Glomerular endothelial cell (primary cell): Measurements from ENCODE around the gene GPR157. TPM values are rescaled to one million over a fixed set of nuclear protein-coding genes. Genes with fewer than 3 reads are reported as not detected.
"Not testable (repeated sequence)": the region's sequence is repeated elsewhere in the genome, so short reads cannot be mapped to it uniquely, and the experiment has no call there.

Experiments
- DNase-seq: peaks from one replicate; pipeline ENCODE4 v3.0.0-alpha.2; 2011; ENCODE audit warnings: low read depth, low spot score; ENCODE audit errors: extremely low read depth
- total RNA-seq: library from RNA; depleted of rRNA; stranded (reverse); fragments of >200 nt; gene quantifications from 2 replicates; pipeline ENCODE4 v1.2.3, GENCODE V29; 2015

The GPR157 gene
- total RNA-seq, 1 donor from 2014 or later: 3.4 TPM

GRCh38 chr1:9120312-9120958 lies 8.5 kb downstream of the GPR157 start:
- no peak for DNase-seq

- no peak for DNase-seq
These were observed 9.2 kb downstream of the GPR157 start for GRCh38 chr1:9119745-9120144.

- no peak for DNase-seq
These were observed 10.7 kb downstream of the GPR157 start for GRCh38 chr1:9118186-9118585.

GRCh38 chr1:9115351-9116205 lies 13.3 kb downstream of the GPR157 start:
- DNase-seq: no peak

GRCh38 chr1:9112961-9113880 lies 15.7 kb downstream of the GPR157 start:
- DNase-seq: no peak

GRCh38 chr1:9111957-9112356 lies 16.9 kb downstream of the GPR157 start:
- DNase-seq: no peak

- no peak for DNase-seq
These were observed 17.6 kb downstream of the GPR157 start for GRCh38 chr1:9111357-9111691.

GRCh38 chr1:9110669-9111356 lies 18.1 kb downstream of the GPR157 start:
- peak; percentile 67 for DNase-seq

- DNase-seq: no peak
These were observed 20.7 kb downstream of the GPR157 start for GRCh38 chr1:9108056-9108665.

- DNase-seq: no peak
These were observed 21.8 kb downstream of the GPR157 start for GRCh38 chr1:9107136-9107535.

GRCh38 chr1:9106286-9106685 lies 22.6 kb downstream of the GPR157 start:
- no peak for DNase-seq

GRCh38 chr1:9105336-9105867 lies 23.5 kb downstream of the GPR157 start:
- no peak for DNase-seq

- DNase-seq: no peak
These were observed 27.3 kb downstream of the GPR157 start for GRCh38 chr1:9101510-9102146.

- DNase-seq: no peak
These were observed 28.3 kb downstream of the GPR157 start for GRCh38 chr1:9100471-9101043.

GRCh38 chr1:9099555-9099954 lies 29.3 kb downstream of the GPR157 start:
- DNase-seq: no peak

GRCh38 chr1:9097947-9098705 lies 30.8 kb downstream of the GPR157 start:
- DNase-seq: no peak

GRCh38 chr1:9095818-9096217 lies 33.1 kb downstream of the GPR157 start:
- DNase-seq: no peak

GRCh38 chr1:9093996-9094595 lies 34.8 kb downstream of the GPR157 start:
- DNase-seq: not testable (repeated sequence)
